ENCODE results near the gene ENDOV.
A peak's percentile ranks its signal among the peaks of the same experiment; 100 is the strongest.

ENDOV gene

DNA sequence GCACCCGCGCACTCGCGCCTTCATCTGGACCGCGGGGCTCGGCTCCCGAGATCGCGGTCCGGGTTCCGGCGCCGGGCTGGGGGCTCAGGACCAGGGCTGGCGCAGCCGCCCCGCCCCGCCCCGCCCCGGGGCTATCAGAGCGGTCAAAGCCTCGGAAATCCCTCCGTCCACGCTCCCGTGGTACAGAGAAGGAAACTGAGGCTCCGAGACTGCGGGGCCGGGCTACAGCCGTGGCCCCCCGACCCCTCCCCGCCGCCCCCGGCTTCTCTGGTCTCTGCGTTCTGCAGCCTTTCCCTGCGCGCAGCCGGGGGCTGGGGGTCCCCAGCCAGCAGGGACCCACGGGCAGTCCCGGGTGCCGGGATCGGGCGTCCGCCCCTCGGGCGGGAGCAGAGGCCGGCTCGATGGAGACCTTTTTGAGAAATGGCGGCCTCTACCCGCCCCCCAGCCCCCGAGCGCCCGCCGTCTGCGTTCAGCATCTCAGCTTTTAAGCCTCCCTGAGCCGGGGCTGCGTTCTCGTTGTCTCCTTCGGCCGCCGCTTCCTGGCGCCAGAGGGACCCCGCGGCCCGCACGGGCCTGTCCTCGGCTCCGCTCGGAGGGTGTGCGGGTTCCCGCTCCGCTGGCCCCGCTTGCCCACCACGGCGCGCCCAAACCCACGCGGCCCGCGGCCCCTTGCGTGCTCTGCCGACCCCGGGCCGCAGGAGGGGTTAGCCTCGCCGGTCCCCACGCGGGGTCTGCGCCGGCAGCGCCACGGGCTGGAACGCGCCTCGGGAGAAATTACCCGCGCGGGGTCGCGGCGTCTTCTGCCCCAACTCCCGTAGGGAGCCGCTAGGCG lies 62.9 kb downstream of the ENDOV start:
- Histone ChIP-seq H3K4me3 (ENCODE audit: control insufficient read depth in 1 of 7, extremely low read depth in 1 of 7, insufficient read depth in 4 of 7, low read depth in 2 of 7, low read length in 6 of 7) (peak overlapping the region in 5 of 7 experiments; percentile 6 to 53 (median 33)), H3K27ac (ENCODE audit: insufficient read depth in 1 of 2, low read depth in 1 of 2, low read length in 2 of 2, poor library complexity in 1 of 2, severe bottlenecking in 2 of 2) (no peak overlapping the region), H3K36me3 (ENCODE audit: control insufficient read depth in 4 of 4, insufficient read depth in 4 of 4, low read length in 3 of 4) (no peaks in the 10 kb centered on the region), H3K4me1 (ENCODE audit: control extremely low read depth in 1 of 4, control insufficient read depth in 4 of 4, insufficient read depth in 4 of 4, low read length in 3 of 4) (peaks cover 0 to 47% (median 44%) of the 10 kb centered on the region in 4 experiments), H3K9me3 (ENCODE audit: control extremely low read depth in 1 of 5, control insufficient read depth in 4 of 5, insufficient read depth in 2 of 5, low read depth in 1 of 5, low read length in 4 of 5) (no peaks in the 10 kb centered on the region), H3K27me3 (replicated peaks in 2 of 5; ENCODE audit: control insufficient read depth in 4 of 5, insufficient read depth in 5 of 5, low read length in 4 of 5) (peaks cover 0 to 100% (median 43%) of the 10 kb centered on the region in 5 experiments)
- CTCF ChIA-PET, result interaction anchor here (1.6 kb wide), 1 partner anchor 98 kb away, joined by 4 read pairs; no protein-coding TSS in a partner anchor
- WGBS (ENCODE audit: insufficient coverage), result 2% methylated on average over 86 of the region's 103 CpGs
- POLR2A ChIA-PET, result no interaction called here
- DNase-seq, result peak; percentile 44 to 68 (median 59)

DNA sequence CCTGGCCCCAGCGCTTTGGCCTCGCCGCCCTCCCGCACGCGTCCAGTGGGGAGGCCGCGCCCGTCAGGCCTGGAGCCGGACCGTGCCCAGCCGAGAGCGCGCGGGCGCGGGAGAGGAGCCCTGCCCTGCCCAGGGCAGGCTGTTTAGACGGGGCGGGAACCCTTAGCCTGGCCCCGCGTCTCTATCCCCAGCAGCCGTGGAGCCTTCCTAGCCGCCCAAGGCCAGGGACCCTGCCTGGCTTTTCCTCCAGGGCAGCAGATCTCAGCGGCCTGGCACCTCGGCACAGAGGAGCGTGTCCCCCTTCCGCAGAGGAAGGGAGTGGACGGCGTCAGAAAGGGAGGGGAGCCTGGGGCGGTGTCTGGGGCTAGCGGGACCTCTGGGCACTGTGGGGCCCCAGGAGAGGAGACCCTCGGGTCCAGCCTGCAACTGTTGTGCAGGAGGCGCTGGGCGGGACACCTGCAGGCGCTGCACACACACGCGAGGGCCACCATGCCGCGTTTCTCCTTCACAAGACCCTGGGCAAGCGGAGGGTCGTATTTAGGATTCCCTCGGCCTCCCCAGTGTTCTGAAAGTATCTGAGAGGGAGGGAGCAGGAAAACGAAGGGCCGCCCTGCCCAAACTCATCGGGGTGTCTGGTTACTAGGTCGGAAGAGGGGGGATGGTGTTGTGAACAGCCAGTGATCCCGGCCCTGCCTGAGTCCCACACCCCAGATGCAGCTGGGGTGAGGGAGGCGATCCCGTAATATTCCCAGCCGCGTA lies 63.7 kb downstream of the ENDOV start:
- CTCF ChIA-PET, result interaction anchor here (1.6 kb wide), 1 partner anchor 97 kb away, joined by 4 read pairs; no protein-coding TSS in a partner anchor
- 6% methylated on average over 42 of the region's 51 CpGs for whole genome bisulfite sequencing (ENCODE audit: insufficient coverage)
- Histone ChIP-seq H3K9me3 (ENCODE audit: control extremely low read depth in 1 of 5, control insufficient read depth in 4 of 5, insufficient read depth in 2 of 5, low read depth in 1 of 5, low read length in 4 of 5) (no peaks in the 10 kb centered on the region), H3K36me3 (ENCODE audit: control insufficient read depth in 4 of 4, insufficient read depth in 4 of 4, low read length in 3 of 4) (no peaks in the 10 kb centered on the region), H3K27me3 (replicated peaks in 2 of 5; ENCODE audit: control insufficient read depth in 4 of 5, insufficient read depth in 5 of 5, low read length in 4 of 5) (peaks cover 0 to 100% (median 39%) of the 10 kb centered on the region in 5 experiments), H3K4me1 (ENCODE audit: control extremely low read depth in 1 of 4, control insufficient read depth in 4 of 4, insufficient read depth in 4 of 4, low read length in 3 of 4) (peaks cover 0 to 47% (median 44%) of the 10 kb centered on the region in 4 experiments), H3K27ac (ENCODE audit: insufficient read depth in 1 of 2, low read depth in 1 of 2, low read length in 2 of 2, poor library complexity in 1 of 2, severe bottlenecking in 2 of 2) (no peak overlapping the region), H3K4me3 (ENCODE audit: control insufficient read depth in 1 of 7, extremely low read depth in 1 of 7, insufficient read depth in 4 of 7, low read depth in 2 of 7, low read length in 6 of 7) (peak overlapping the region in 4 of 7 experiments; percentile 6 to 53 (median 39))
- no peak for DNase-seq
- POLR2A ChIA-PET, result no interaction called here

- no peak for DNase-seq
- Histone ChIP-seq H3K27me3 (replicated peaks in 2 of 5; ENCODE audit: control insufficient read depth in 4 of 5, insufficient read depth in 5 of 5, low read length in 4 of 5) (peaks cover 0 to 98% (median 36%) of the 10 kb centered on the region in 5 experiments), H3K4me3 (ENCODE audit: control insufficient read depth in 1 of 7, extremely low read depth in 1 of 7, insufficient read depth in 4 of 7, low read depth in 2 of 7, low read length in 6 of 7) (peak overlapping the region in 1 of 7 experiments; percentile 2), H3K9me3 (ENCODE audit: control extremely low read depth in 1 of 5, control insufficient read depth in 4 of 5, insufficient read depth in 2 of 5, low read depth in 1 of 5, low read length in 4 of 5) (no peaks in the 10 kb centered on the region), H3K27ac (ENCODE audit: insufficient read depth in 1 of 2, low read depth in 1 of 2, low read length in 2 of 2, poor library complexity in 1 of 2, severe bottlenecking in 2 of 2) (no peak overlapping the region), H3K4me1 (ENCODE audit: control extremely low read depth in 1 of 4, control insufficient read depth in 4 of 4, insufficient read depth in 4 of 4, low read length in 3 of 4) (peaks cover 0 to 46% (median 44%) of the 10 kb centered on the region in 4 experiments), H3K36me3 (ENCODE audit: control insufficient read depth in 4 of 4, insufficient read depth in 4 of 4, low read length in 3 of 4) (no peaks in the 10 kb centered on the region)
- CTCF ChIA-PET, result no interaction called here
- WGBS (ENCODE audit: insufficient coverage), result 43% methylated on average over 7 of the region's 9 CpGs
- POLR2A ChIA-PET, result no interaction called here
These were observed 64.2 kb downstream of the ENDOV start for GRCh38 chr17:80479246-80479566.

GRCh38 chr17:80480248-80480647 lies 65.3 kb downstream of the ENDOV start:
- Histone ChIP-seq H3K9me3 (ENCODE audit: control extremely low read depth in 1 of 5, control insufficient read depth in 4 of 5, insufficient read depth in 2 of 5, low read depth in 1 of 5, low read length in 4 of 5) (no peaks in the 10 kb centered on the region), H3K36me3 (ENCODE audit: control insufficient read depth in 4 of 4, insufficient read depth in 4 of 4, low read length in 3 of 4) (no peaks in the 10 kb centered on the region), H3K4me3 (ENCODE audit: control insufficient read depth in 1 of 7, extremely low read depth in 1 of 7, insufficient read depth in 4 of 7, low read depth in 2 of 7, low read length in 6 of 7) (no peak overlapping the region), H3K27me3 (replicated peaks in 2 of 5; ENCODE audit: control insufficient read depth in 4 of 5, insufficient read depth in 5 of 5, low read length in 4 of 5) (peaks cover 0 to 88% (median 32%) of the 10 kb centered on the region in 5 experiments), H3K27ac (ENCODE audit: insufficient read depth in 1 of 2, low read depth in 1 of 2, low read length in 2 of 2, poor library complexity in 1 of 2, severe bottlenecking in 2 of 2) (no peak overlapping the region), H3K4me1 (ENCODE audit: control extremely low read depth in 1 of 4, control insufficient read depth in 4 of 4, insufficient read depth in 4 of 4, low read length in 3 of 4) (peaks cover 0 to 37% (median 34%) of the 10 kb centered on the region in 4 experiments)
- WGBS (ENCODE audit: insufficient coverage), result 100% methylated on average over 6 of the region's 7 CpGs
- no peak for DNase-seq
- ChIA-PET POLR2A (no interaction called here), CTCF (interaction anchor here (1.0 kb wide), 1 partner anchor 11 kb away, joined by 3 read pairs; no protein-coding TSS in a partner anchor)

GRCh38 chr17:80481284-80482057 lies 66.5 kb downstream of the ENDOV start:
- no peak for DNase-seq
- H3K27me3 ChIP-seq (replicated peaks in 2 of 5; ENCODE audit: control insufficient read depth in 4 of 5, insufficient read depth in 5 of 5, low read length in 4 of 5), result peaks cover 0 to 83% (median 31%) of the 10 kb centered on the region in 5 experiments
- WGBS (ENCODE audit: insufficient coverage), result 45% methylated on average over 17 of the region's 21 CpGs
- no peak overlapping the region for H3K27ac ChIP-seq (ENCODE audit: insufficient read depth in 1 of 2, low read depth in 1 of 2, low read length in 2 of 2, poor library complexity in 1 of 2, severe bottlenecking in 2 of 2)
- peaks cover 0 to 25% (median 24%) of the 10 kb centered on the region in 4 experiments for H3K4me1 ChIP-seq (ENCODE audit: control extremely low read depth in 1 of 4, control insufficient read depth in 4 of 4, insufficient read depth in 4 of 4, low read length in 3 of 4)
- H3K9me3 ChIP-seq (ENCODE audit: control extremely low read depth in 1 of 5, control insufficient read depth in 4 of 5, insufficient read depth in 2 of 5, low read depth in 1 of 5, low read length in 4 of 5), result no peaks in the 10 kb centered on the region
- H3K4me3 ChIP-seq (ENCODE audit: control insufficient read depth in 1 of 7, extremely low read depth in 1 of 7, insufficient read depth in 4 of 7, low read depth in 2 of 7, low read length in 6 of 7), result no peak overlapping the region
- POLR2A ChIA-PET, result no interaction called here
- no peaks in the 10 kb centered on the region for H3K36me3 ChIP-seq (ENCODE audit: control insufficient read depth in 4 of 4, insufficient read depth in 4 of 4, low read length in 3 of 4)
- CTCF ChIA-PET, result no interaction called here

GRCh38 chr17:80482058-80482318 lies 67.0 kb downstream of the ENDOV start:
- no peak for DNase-seq
- Histone ChIP-seq H3K4me3 (ENCODE audit: control insufficient read depth in 1 of 7, extremely low read depth in 1 of 7, insufficient read depth in 4 of 7, low read depth in 2 of 7, low read length in 6 of 7) (no peak overlapping the region), H3K27ac (ENCODE audit: insufficient read depth in 1 of 2, low read depth in 1 of 2, low read length in 2 of 2, poor library complexity in 1 of 2, severe bottlenecking in 2 of 2) (no peak overlapping the region), H3K4me1 (ENCODE audit: control extremely low read depth in 1 of 4, control insufficient read depth in 4 of 4, insufficient read depth in 4 of 4, low read length in 3 of 4) (peaks cover 0 to 21% (median 19%) of the 10 kb centered on the region in 4 experiments), H3K9me3 (ENCODE audit: control extremely low read depth in 1 of 5, control insufficient read depth in 4 of 5, insufficient read depth in 2 of 5, low read depth in 1 of 5, low read length in 4 of 5) (peaks cover 0 to 5% (median 2%) of the 10 kb centered on the region in 5 experiments), H3K27me3 (replicated peaks in 2 of 5; ENCODE audit: control insufficient read depth in 4 of 5, insufficient read depth in 5 of 5, low read length in 4 of 5) (peaks cover 0 to 85% (median 33%) of the 10 kb centered on the region in 5 experiments), H3K36me3 (ENCODE audit: control insufficient read depth in 4 of 4, insufficient read depth in 4 of 4, low read length in 3 of 4) (no peaks in the 10 kb centered on the region)
- 96% methylated on average over 4 of the region's 4 CpGs for WGBS (ENCODE audit: insufficient coverage)
- ChIA-PET POLR2A (no interaction called here), CTCF (no interaction called here)
